Measurements from ENCODE around the gene CNKSR3.
A peak's percentile ranks its signal among the peaks of the same experiment; 100 is the strongest.

Gene CNKSR3

GRCh38 chr6:154510144-154510905, at the start of gene CNKSR3:
TSS of gene CNKSR3 (minus strand) at chr6:154510685. CDS start at chr6:154510114, 571 bp downstream.
- Histone ChIP-seq H3K27me3 (ENCODE audit: control insufficient read depth in 1 of 2, insufficient read depth in 2 of 2, low read length in 2 of 2) (no peaks in the 10 kb centered on the region), H3K36me3 (ENCODE audit: control insufficient read depth in 1 of 2, insufficient read depth in 2 of 2, low read length in 2 of 2) (no peaks in the 10 kb centered on the region), H3K27ac (ENCODE audit: low read depth, low read length) (peak within 1 kb of the TSS; percentile 90), H3K9ac (ENCODE audit: low read depth in 1 of 2, low read length in 2 of 2) (peak within 1 kb of the TSS; percentile 86 to 90), H3K9me3 (ENCODE audit: control insufficient read depth in 1 of 2, low read length in 2 of 2) (no peaks in the 10 kb centered on the region), H3K4me1 (ENCODE audit: control insufficient read depth in 1 of 2, insufficient read depth in 2 of 2, low read length in 2 of 2) (peaks cover 21 to 33% of the 10 kb centered on the region in 2 donors), H3K4me3 (ENCODE audit: low read depth in 1 of 2, low read length in 2 of 2) (peak within 1 kb of the TSS; percentile 88 to 90)

- Histone ChIP-seq H3K4me1 (ENCODE audit: control insufficient read depth in 1 of 2, insufficient read depth in 2 of 2, low read length in 2 of 2) (peaks cover 11 to 12% of the 10 kb centered on the region in 2 donors), H3K27ac (ENCODE audit: low read depth, low read length) (no peak overlapping the region), H3K9ac (ENCODE audit: low read depth in 1 of 2, low read length in 2 of 2) (no peak overlapping the region)
Measured at GRCh38 chr6:154558984-154559383, 48.5 kb upstream of the CNKSR3 start.

GRCh38 chr6:154558513-154558912, 48.0 kb upstream of the CNKSR3 start:
- Histone ChIP-seq H3K9me3 (ENCODE audit: control insufficient read depth in 1 of 2, low read length in 2 of 2) (no peaks in the 10 kb centered on the region), H3K9ac (ENCODE audit: low read depth in 1 of 2, low read length in 2 of 2) (no peak overlapping the region), H3K4me1 (ENCODE audit: control insufficient read depth in 1 of 2, insufficient read depth in 2 of 2, low read length in 2 of 2) (peaks cover 11 to 13% of the 10 kb centered on the region in 2 donors), H3K27ac (ENCODE audit: low read depth, low read length) (no peak overlapping the region), H3K36me3 (ENCODE audit: control insufficient read depth in 1 of 2, insufficient read depth in 2 of 2, low read length in 2 of 2) (no peaks in the 10 kb centered on the region), H3K27me3 (ENCODE audit: control insufficient read depth in 1 of 2, insufficient read depth in 2 of 2, low read length in 2 of 2) (no peaks in the 10 kb centered on the region), H3K4me3 (ENCODE audit: low read depth in 1 of 2, low read length in 2 of 2) (no peak overlapping the region)

More at GRCh38 chr6:154558984-154559383, 48.5 kb upstream of the CNKSR3 start:
- H3K9me3 ChIP-seq (ENCODE audit: control insufficient read depth in 1 of 2, low read length in 2 of 2) = no peaks in the 10 kb centered on the region
- H3K27me3 ChIP-seq (ENCODE audit: control insufficient read depth in 1 of 2, insufficient read depth in 2 of 2, low read length in 2 of 2) = no peaks in the 10 kb centered on the region
- no peak overlapping the region for H3K4me3 ChIP-seq (ENCODE audit: low read depth in 1 of 2, low read length in 2 of 2)
- no peaks in the 10 kb centered on the region for H3K36me3 ChIP-seq (ENCODE audit: control insufficient read depth in 1 of 2, insufficient read depth in 2 of 2, low read length in 2 of 2)

- H3K36me3 ChIP-seq (ENCODE audit: control insufficient read depth in 1 of 2, insufficient read depth in 2 of 2, low read length in 2 of 2) = no peaks in the 10 kb centered on the region
- H3K27ac ChIP-seq (ENCODE audit: low read depth, low read length) = peak overlapping the region; percentile 17
- H3K9me3 ChIP-seq (ENCODE audit: control insufficient read depth in 1 of 2, low read length in 2 of 2) = no peaks in the 10 kb centered on the region
- no peak overlapping the region for H3K9ac ChIP-seq (ENCODE audit: low read depth in 1 of 2, low read length in 2 of 2)
- peaks cover 11 to 13% of the 10 kb centered on the region in 2 donors for H3K4me1 ChIP-seq (ENCODE audit: control insufficient read depth in 1 of 2, insufficient read depth in 2 of 2, low read length in 2 of 2)
- H3K27me3 ChIP-seq (ENCODE audit: control insufficient read depth in 1 of 2, insufficient read depth in 2 of 2, low read length in 2 of 2) = no peaks in the 10 kb centered on the region
- peak overlapping the region in 1 of 2 donors; percentile 8 for H3K4me3 ChIP-seq (ENCODE audit: low read depth in 1 of 2, low read length in 2 of 2)
Measured at GRCh38 chr6:154555073-154555677, 44.7 kb upstream of the CNKSR3 start.

GRCh38 chr6:154554491-154554890, 44.0 kb upstream of the CNKSR3 start:
- no peaks in the 10 kb centered on the region for H3K27me3 ChIP-seq (ENCODE audit: control insufficient read depth in 1 of 2, insufficient read depth in 2 of 2, low read length in 2 of 2)
- no peaks in the 10 kb centered on the region for H3K36me3 ChIP-seq (ENCODE audit: control insufficient read depth in 1 of 2, insufficient read depth in 2 of 2, low read length in 2 of 2)
- no peak overlapping the region for H3K9ac ChIP-seq (ENCODE audit: low read depth in 1 of 2, low read length in 2 of 2)
- peaks cover 11 to 13% of the 10 kb centered on the region in 2 donors for H3K4me1 ChIP-seq (ENCODE audit: control insufficient read depth in 1 of 2, insufficient read depth in 2 of 2, low read length in 2 of 2)
- H3K9me3 ChIP-seq (ENCODE audit: control insufficient read depth in 1 of 2, low read length in 2 of 2) = no peaks in the 10 kb centered on the region
- H3K4me3 ChIP-seq (ENCODE audit: low read depth in 1 of 2, low read length in 2 of 2) = peak overlapping the region in 1 of 2 donors; percentile 8
- H3K27ac ChIP-seq (ENCODE audit: low read depth, low read length) = peak overlapping the region; percentile 17

- H3K36me3 ChIP-seq (ENCODE audit: control insufficient read depth in 1 of 2, insufficient read depth in 2 of 2, low read length in 2 of 2) = no peaks in the 10 kb centered on the region
- H3K27me3 ChIP-seq (ENCODE audit: control insufficient read depth in 1 of 2, insufficient read depth in 2 of 2, low read length in 2 of 2) = no peaks in the 10 kb centered on the region
- H3K27ac ChIP-seq (ENCODE audit: low read depth, low read length) = no peak overlapping the region
- H3K4me1 ChIP-seq (ENCODE audit: control insufficient read depth in 1 of 2, insufficient read depth in 2 of 2, low read length in 2 of 2) = peaks cover 22 to 23% of the 10 kb centered on the region in 2 donors
- no peak overlapping the region for H3K4me3 ChIP-seq (ENCODE audit: low read depth in 1 of 2, low read length in 2 of 2)
- no peak overlapping the region for H3K9ac ChIP-seq (ENCODE audit: low read depth in 1 of 2, low read length in 2 of 2)
- no peaks in the 10 kb centered on the region for H3K9me3 ChIP-seq (ENCODE audit: control insufficient read depth in 1 of 2, low read length in 2 of 2)
Measured at GRCh38 chr6:154550779-154551178, 40.3 kb upstream of the CNKSR3 start.

GRCh38 chr6:154549179-154549578, 38.7 kb upstream of the CNKSR3 start:
- Histone ChIP-seq H3K9me3 (ENCODE audit: control insufficient read depth in 1 of 2, low read length in 2 of 2) (no peaks in the 10 kb centered on the region), H3K4me3 (ENCODE audit: low read depth in 1 of 2, low read length in 2 of 2) (no peak overlapping the region), H3K36me3 (ENCODE audit: control insufficient read depth in 1 of 2, insufficient read depth in 2 of 2, low read length in 2 of 2) (no peaks in the 10 kb centered on the region), H3K4me1 (ENCODE audit: control insufficient read depth in 1 of 2, insufficient read depth in 2 of 2, low read length in 2 of 2) (peaks cover 12 to 13% of the 10 kb centered on the region in 2 donors), H3K9ac (ENCODE audit: low read depth in 1 of 2, low read length in 2 of 2) (no peak overlapping the region), H3K27ac (ENCODE audit: low read depth, low read length) (no peak overlapping the region), H3K27me3 (ENCODE audit: control insufficient read depth in 1 of 2, insufficient read depth in 2 of 2, low read length in 2 of 2) (no peaks in the 10 kb centered on the region)

GRCh38 chr6:154548130-154548830, 37.8 kb upstream of the CNKSR3 start:
- no peak overlapping the region for H3K9ac ChIP-seq (ENCODE audit: low read depth in 1 of 2, low read length in 2 of 2)
- H3K27me3 ChIP-seq (ENCODE audit: control insufficient read depth in 1 of 2, insufficient read depth in 2 of 2, low read length in 2 of 2) = no peaks in the 10 kb centered on the region
- no peak overlapping the region for H3K27ac ChIP-seq (ENCODE audit: low read depth, low read length)
- no peaks in the 10 kb centered on the region for H3K9me3 ChIP-seq (ENCODE audit: control insufficient read depth in 1 of 2, low read length in 2 of 2)
- H3K4me1 ChIP-seq (ENCODE audit: control insufficient read depth in 1 of 2, insufficient read depth in 2 of 2, low read length in 2 of 2) = peaks cover 10% of the 10 kb centered on the region in 2 donors
- H3K36me3 ChIP-seq (ENCODE audit: control insufficient read depth in 1 of 2, insufficient read depth in 2 of 2, low read length in 2 of 2) = no peaks in the 10 kb centered on the region
- no peak overlapping the region for H3K4me3 ChIP-seq (ENCODE audit: low read depth in 1 of 2, low read length in 2 of 2)

- Histone ChIP-seq H3K9me3 (ENCODE audit: control insufficient read depth in 1 of 2, low read length in 2 of 2) (no peaks in the 10 kb centered on the region), H3K4me3 (ENCODE audit: low read depth in 1 of 2, low read length in 2 of 2) (no peak overlapping the region), H3K36me3 (ENCODE audit: control insufficient read depth in 1 of 2, insufficient read depth in 2 of 2, low read length in 2 of 2) (no peaks in the 10 kb centered on the region), H3K27me3 (ENCODE audit: control insufficient read depth in 1 of 2, insufficient read depth in 2 of 2, low read length in 2 of 2) (no peaks in the 10 kb centered on the region), H3K27ac (ENCODE audit: low read depth, low read length) (no peak overlapping the region), H3K9ac (ENCODE audit: low read depth in 1 of 2, low read length in 2 of 2) (no peak overlapping the region), H3K4me1 (ENCODE audit: control insufficient read depth in 1 of 2, insufficient read depth in 2 of 2, low read length in 2 of 2) (peaks cover 8 to 9% of the 10 kb centered on the region in 2 donors)
Measured at GRCh38 chr6:154543628-154544027, 33.1 kb upstream of the CNKSR3 start.

- H3K27me3 ChIP-seq (ENCODE audit: control insufficient read depth in 1 of 2, insufficient read depth in 2 of 2, low read length in 2 of 2) = no peaks in the 10 kb centered on the region
- H3K4me1 ChIP-seq (ENCODE audit: control insufficient read depth in 1 of 2, insufficient read depth in 2 of 2, low read length in 2 of 2) = peaks cover 1 to 5% of the 10 kb centered on the region in 2 donors
- no peak overlapping the region for H3K4me3 ChIP-seq (ENCODE audit: low read depth in 1 of 2, low read length in 2 of 2)
- no peaks in the 10 kb centered on the region for H3K36me3 ChIP-seq (ENCODE audit: control insufficient read depth in 1 of 2, insufficient read depth in 2 of 2, low read length in 2 of 2)
- H3K9me3 ChIP-seq (ENCODE audit: control insufficient read depth in 1 of 2, low read length in 2 of 2) = no peaks in the 10 kb centered on the region
- no peak overlapping the region for H3K9ac ChIP-seq (ENCODE audit: low read depth in 1 of 2, low read length in 2 of 2)
- H3K27ac ChIP-seq (ENCODE audit: low read depth, low read length) = no peak overlapping the region
Measured at GRCh38 chr6:154542747-154543146, 32.3 kb upstream of the CNKSR3 start.

Data from duodenal mucosa (tissue), 2 donors.